PFSK-1 (cell line): ENCODE data around the gene VTI1B.

Source experiments
- FOXP2 ChIP-seq: optimal IDR thresholded peaks from 2 replicates; pipeline ENCODE3; 2011; ENCODE audit warnings: borderline replicate concordance, control low read depth, inconsistent platforms; ENCODE audit not compliant: insufficient read depth; ENCODE audit errors: extremely low read length, extremely low read depth
- POLR2AphosphoS5 ChIP-seq: IDR thresholded peaks from 2 replicates; pipeline ENCODE4 v1.6.1; 2012; ENCODE audit warnings: low read depth, mild to moderate bottlenecking, control low read depth, low read length, moderate library complexity
- SIN3A ChIP-seq: IDR thresholded peaks from 2 replicates; pipeline ENCODE4 v1.6.1; 2012; ENCODE audit warnings: mild to moderate bottlenecking, low read length, moderate library complexity, borderline replicate concordance; ENCODE audit not compliant: insufficient read depth
- TAF1 ChIP-seq: IDR thresholded peaks from 2 replicates; pipeline ENCODE4 v1.6.1; 2012; ENCODE audit warnings: low read length, control low read depth, borderline replicate concordance; ENCODE audit not compliant: insufficient read depth
- TF ChIP-seq, protein P1 (sequence below), 2 experiments: IDR thresholded peaks; 2 replicates each; pipeline versions ENCODE4 v1.6.1 to v1.8.0; 2011 to 2012; ENCODE audit warnings: low read depth in 2 of 2, low read length in 2 of 2, control low read depth in 1 of 2, inconsistent platforms in 1 of 2, mild to moderate bottlenecking in 1 of 2, moderate library complexity in 1 of 2; ENCODE audit not compliant: insufficient read depth in 1 of 2

Gene VTI1B

DNA sequence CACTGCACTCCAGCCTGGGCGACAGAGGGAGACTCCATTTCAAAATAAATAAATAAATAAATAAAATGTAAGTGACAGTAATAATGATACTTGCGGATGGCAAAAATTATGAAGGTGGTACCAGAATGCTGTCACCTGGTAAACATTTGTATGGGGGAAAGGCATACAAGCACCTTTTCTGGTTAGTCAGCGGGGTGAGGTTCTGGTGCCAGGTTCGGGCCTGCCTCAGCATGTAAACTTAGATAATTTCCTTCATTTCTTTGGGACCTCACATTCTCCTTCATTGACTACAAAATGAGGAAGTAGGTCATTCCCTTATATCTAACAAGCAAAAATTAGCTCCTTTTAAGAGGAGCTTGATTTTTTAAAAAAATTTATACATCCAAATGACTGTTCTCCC is 10.8 kb downstream of the VTI1B start:
- TF ChIP-seq POLR2AphosphoS5 (no peak), FOXP2 (no peak), SIN3A (no peak), TAF1 (no peak)
- TF ChIP-seq, protein P1, sequence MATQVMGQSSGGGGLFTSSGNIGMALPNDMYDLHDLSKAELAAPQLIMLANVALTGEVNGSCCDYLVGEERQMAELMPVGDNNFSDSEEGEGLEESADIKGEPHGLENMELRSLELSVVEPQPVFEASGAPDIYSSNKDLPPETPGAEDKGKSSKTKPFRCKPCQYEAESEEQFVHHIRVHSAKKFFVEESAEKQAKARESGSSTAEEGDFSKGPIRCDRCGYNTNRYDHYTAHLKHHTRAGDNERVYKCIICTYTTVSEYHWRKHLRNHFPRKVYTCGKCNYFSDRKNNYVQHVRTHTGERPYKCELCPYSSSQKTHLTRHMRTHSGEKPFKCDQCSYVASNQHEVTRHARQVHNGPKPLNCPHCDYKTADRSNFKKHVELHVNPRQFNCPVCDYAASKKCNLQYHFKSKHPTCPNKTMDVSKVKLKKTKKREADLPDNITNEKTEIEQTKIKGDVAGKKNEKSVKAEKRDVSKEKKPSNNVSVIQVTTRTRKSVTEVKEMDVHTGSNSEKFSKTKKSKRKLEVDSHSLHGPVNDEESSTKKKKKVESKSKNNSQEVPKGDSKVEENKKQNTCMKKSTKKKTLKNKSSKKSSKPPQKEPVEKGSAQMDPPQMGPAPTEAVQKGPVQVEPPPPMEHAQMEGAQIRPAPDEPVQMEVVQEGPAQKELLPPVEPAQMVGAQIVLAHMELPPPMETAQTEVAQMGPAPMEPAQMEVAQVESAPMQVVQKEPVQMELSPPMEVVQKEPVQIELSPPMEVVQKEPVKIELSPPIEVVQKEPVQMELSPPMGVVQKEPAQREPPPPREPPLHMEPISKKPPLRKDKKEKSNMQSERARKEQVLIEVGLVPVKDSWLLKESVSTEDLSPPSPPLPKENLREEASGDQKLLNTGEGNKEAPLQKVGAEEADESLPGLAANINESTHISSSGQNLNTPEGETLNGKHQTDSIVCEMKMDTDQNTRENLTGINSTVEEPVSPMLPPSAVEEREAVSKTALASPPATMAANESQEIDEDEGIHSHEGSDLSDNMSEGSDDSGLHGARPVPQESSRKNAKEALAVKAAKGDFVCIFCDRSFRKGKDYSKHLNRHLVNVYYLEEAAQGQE (IDR thresholded peaks at IDR 0.05; ENCODE audit: insufficient read depth in 1 of 2, low read depth in 2 of 2, low read length in 2 of 2): no peak

DNA sequence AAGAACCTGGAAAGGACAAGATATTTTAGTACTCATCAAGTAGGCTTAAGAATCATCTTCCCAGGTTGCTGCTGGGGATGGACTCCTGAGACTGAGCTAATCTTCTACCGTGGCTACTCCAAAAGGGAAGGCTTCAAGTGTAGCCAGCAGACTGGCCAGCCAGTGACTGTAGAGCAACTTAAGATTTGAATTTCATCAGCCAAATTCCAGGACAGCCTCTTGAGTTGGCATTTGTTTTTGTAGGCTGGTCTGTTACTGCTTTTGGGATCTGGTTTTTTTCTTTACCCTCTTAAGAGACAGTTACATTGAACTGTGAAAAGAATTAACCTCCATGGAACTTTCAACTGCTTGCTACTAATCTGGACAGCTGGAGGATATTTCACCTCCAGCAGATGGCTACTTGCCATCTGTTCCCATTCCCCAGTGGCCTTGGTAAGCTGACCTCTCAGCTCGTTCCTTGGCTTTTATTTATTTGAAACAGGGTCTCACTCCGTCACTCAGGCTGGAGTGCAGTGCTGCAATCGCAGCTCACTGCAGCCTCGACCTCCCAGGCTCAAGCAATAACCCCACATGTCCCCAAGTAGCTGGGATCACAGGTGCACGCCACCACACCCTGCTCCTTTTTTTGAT is 20.7 kb downstream of the VTI1B start:
- TF ChIP-seq POLR2AphosphoS5 (no peak), TAF1 (no peak), FOXP2 (no peak)

DNA sequence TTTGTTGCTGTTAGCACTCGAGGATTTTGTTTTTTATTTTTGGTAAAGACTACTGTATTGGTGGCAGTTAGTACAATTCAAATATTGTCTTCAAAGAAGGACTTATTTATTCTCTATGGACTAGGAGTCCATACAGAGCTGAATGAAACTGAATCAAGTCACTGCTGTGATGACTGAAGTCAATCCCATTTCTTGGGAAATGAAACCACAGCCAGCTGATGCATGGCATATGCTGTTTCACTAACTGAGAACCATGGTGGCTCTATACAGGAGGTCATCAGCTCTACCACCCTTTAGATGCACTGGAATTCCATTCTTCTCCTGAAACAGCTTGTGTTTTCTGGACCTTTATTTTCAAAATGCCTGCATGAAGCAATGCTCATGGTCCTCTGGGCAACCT is 22.2 kb downstream of the VTI1B start:
- TF ChIP-seq SIN3A: no peak
- no peak for TF ChIP-seq TAF1
- no peak for TF ChIP-seq POLR2AphosphoS5
- TF ChIP-seq, protein P1 (IDR thresholded peaks at IDR 0.05; ENCODE audit: insufficient read depth in 1 of 2, low read depth in 2 of 2, low read length in 2 of 2): no peak
- TF ChIP-seq FOXP2: no peak

DNA sequence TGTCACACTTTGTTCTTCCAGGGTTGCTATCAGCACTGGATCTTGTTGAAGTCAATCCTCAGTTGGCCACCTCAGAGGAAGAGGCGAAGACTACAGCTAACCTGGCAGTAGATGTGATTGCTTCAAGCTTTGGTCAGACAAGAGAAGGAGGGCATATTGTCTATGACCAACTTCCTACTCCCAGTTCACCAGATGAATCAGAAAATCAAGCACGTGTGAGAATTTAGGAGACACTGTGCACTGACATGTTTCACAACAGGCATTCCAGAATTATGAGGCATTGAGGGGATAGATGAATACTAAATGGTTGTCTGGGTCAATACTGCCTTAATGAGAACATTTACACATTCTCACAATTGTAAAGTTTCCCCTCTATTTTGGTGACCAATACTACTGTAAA is 23.7 kb downstream of the VTI1B start:
- TF ChIP-seq FOXP2 (no peak), POLR2AphosphoS5 (no peak), SIN3A (no peak), TAF1 (no peak)
- TF ChIP-seq, protein P1 (IDR thresholded peaks at IDR 0.05; ENCODE audit: insufficient read depth in 1 of 2, low read depth in 2 of 2, low read length in 2 of 2): no peak

DNA sequence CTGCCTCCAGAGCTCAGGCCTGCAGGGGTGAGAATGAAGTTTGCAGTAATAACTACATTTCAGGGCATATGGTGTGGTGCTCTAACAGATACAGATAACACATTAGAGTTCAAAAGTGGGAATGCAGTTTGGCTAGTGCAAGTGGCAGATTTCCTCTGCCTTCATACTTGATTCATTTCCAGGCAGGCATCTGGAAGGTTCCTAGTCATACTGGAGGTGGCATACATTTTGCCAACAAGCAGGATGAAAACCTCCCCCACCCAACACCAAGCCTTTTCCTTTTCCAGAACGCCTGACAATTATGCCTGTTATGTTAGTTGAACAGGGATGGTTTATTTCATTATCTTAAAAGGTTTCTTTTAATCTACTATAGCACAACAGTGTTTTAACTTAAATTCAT is 24.3 kb downstream of the VTI1B start:
- TF ChIP-seq SIN3A (no peak), TAF1 (no peak), POLR2AphosphoS5 (no peak), FOXP2 (no peak)
- TF ChIP-seq, protein P1 (IDR thresholded peaks at IDR 0.05; ENCODE audit: insufficient read depth in 1 of 2, low read depth in 2 of 2, low read length in 2 of 2): no peak
